Measurements from ENCODE around the gene RABGEF1. TPM values are rescaled to one million over a fixed set of nuclear protein-coding genes. Genes with fewer than 3 reads are reported as not detected.
"Not testable (repeated sequence)": the region's sequence is repeated elsewhere in the genome, so short reads cannot be mapped to it uniquely, and the experiment has no call there.

The RABGEF1 gene
- total RNA-seq = 8.4 TPM

GRCh38 chr7:66740302-66740979 lies at the start of gene RABGEF1:
Gene RABGEF1, plus strand, starts transcription at chr7:66740733. Its CDS starts 31,167 bp downstream, at chr7:66771900.
- ATAC-seq (peak; percentile 95), DNase-seq (ENCODE audit: low spot score) (peak; percentile 99)

GRCh38 chr7:66693331-66693730 lies 47.2 kb upstream of the RABGEF1 start:
- DNase-seq (ENCODE audit: low spot score) (no peak), ATAC-seq (no peak)

DNA sequence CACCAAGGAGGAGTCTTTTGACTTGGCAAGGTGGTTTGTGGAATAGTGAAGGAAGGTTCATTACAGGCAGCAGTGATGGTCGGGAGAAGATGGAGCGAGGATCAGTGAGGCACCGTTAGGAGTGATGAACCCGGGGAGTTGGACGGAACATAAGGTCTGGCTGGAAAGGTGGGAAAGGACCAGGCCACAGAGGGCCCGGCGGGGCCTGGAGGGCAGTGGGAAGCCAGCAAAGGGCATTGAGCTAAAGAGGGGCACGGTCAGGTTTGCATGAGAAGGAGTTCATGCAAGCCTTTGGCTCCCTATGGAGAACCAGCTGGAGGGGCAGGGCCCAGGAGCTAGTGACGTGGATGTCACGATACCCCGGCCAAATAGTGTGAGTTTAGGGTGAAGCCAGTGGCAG lies 46.2 kb upstream of the RABGEF1 start:
- ATAC-seq (no peak), DNase-seq (ENCODE audit: low spot score) (no peak)

- ATAC-seq; DNase-seq (ENCODE audit: low spot score): not testable (repeated sequence)
These were observed 45.1 kb upstream of the RABGEF1 start for GRCh38 chr7:66695417-66695816.

DNA sequence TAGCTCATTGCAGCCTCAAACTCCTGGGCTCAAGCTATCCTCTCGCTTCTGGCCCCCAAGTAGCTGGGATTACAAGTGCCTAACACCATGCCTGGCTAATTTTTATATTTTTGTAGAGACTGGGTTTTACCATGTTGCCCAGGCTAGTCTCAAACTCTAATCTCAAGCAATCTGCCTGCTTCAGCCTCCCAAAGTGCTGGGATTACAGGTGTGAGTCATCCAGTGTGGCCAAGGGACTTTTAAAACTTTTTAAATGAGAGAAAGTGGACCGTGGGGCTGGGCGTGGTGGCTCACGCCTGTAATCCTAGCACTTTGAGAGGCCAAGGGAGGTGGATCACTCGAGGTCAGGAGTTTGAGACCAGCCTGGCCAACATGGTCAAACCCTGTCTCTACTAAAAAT lies 44.4 kb upstream of the RABGEF1 start:
- ATAC-seq; DNase-seq (ENCODE audit: low spot score): not testable (repeated sequence)

GRCh38 chr7:66696774-66697191 lies 43.8 kb upstream of the RABGEF1 start:
- no peak for ATAC-seq
- no peak for DNase-seq (ENCODE audit: low spot score)

DNA sequence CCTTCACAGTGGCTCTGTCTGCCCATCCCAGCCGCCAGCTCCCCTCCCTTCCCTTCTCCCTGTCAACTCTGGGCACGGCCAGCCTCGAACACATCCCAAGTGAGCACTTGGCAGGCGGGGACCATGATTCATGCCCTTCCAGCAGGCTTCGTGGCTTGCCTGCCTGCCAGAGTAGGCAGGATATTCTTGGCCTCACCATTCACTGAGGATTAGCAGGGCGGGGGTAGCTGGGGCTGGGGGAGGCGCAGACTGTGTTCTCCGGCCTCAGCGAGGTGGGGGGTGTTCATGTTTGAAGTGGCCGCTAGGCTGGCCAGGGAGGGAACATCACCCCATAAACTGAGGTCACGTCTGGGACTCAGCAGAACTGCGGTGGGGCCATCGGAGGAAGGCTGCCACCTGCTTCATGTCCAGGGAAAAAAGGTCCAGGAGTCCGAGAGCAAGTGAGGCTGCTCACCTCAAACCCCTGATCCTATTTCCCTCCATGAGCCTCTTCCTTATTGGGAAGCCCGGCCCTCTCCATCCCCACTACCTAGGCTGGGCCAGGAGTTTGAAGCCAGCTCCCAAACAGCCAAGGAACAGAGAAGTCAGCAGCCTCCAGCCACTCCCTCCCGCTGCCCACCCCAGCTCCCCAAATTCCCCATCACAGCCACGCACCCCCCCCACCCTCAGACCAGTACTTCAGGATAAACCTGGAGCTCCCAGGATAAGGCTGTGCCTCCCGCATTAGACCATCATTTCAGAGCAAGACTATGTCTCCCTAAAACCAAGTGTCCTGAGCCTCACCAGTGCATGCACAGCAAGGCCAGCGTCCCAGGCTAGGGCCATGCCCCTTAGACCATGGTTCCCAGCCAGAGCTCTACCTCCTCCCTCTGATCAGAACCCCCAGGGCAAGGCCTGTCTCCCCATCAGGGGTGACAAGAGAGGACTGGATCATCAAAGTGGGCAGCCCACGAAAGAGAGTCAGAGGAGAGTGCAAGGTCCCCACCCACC lies 42.8 kb upstream of the RABGEF1 start:
- DNase-seq (ENCODE audit: low spot score) (no peak), ATAC-seq (no peak)

DNA sequence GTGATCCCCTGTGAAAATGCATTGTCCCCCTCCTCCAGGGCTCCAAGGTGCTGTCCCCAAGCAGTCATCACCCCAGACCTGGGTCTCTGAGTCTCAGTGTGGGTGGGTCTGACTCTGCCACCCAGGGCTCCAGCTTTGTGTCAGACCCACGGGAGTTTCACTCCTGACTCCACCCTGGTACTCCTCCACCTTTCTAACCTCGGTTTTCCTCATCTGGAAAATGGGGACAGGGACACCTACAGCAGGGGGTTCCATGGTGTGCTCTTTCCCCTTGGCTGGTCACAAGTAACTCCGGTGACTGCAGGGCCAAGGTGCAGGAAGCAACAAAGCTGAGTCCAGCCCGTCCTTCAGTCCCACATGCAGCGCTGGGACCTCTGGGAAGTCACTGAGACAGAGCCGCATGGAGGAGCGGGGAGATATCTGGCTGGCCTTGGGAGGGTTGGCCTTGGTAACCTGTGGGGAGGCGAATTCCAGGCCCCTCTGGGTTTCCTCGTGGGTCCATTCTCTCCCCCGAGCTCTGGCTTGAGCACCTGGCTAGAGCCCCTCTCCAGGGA lies 41.8 kb upstream of the RABGEF1 start:
- no peak for ATAC-seq
- no peak for DNase-seq (ENCODE audit: low spot score)

DNA sequence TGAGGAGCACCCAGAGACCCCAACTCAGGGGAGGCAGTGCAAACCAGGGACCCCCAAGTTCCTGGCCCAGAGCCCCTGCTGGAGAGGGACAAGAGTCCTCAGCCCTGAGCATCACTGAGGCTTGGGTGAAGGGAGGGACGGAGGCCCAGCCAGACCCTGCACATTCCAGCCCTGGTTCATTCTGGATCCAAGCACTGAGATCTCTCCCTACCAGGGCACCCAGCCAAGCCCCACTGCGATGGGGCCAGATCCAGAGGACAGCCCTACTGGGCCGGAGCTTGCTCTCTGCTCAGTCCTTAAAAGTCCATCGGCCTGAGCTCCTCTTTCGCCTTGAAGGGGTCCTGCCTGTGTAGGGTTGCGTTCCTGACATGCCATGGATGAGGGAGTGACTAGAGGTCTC lies 40.5 kb upstream of the RABGEF1 start:
- ATAC-seq (peak; percentile 47), DNase-seq (ENCODE audit: low spot score) (no peak)

- DNase-seq (ENCODE audit: low spot score) = no peak
- no peak for ATAC-seq
These were observed 39.9 kb upstream of the RABGEF1 start for GRCh38 chr7:66700633-66701131.

DNA sequence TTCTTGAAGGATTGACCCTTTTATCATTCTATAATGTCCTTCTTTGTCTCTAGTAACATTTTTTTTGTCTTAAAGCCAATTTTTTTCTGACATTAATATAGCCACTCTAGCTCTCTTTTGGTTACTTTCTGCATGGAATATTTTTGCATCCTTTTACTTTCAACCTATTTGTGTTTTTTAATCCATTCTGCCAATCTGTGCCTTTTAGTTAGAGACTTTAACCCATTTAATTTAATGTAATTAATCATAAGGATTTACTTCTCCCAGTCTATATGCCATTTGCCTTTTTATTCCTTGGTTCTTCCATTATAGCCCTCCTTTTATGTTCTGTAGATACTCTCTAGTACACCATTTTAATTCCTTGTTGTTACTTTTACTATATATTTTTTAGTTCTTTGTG lies 32.7 kb upstream of the RABGEF1 start:
- DNase-seq (ENCODE audit: low spot score) (no peak), ATAC-seq (no peak)

DNA sequence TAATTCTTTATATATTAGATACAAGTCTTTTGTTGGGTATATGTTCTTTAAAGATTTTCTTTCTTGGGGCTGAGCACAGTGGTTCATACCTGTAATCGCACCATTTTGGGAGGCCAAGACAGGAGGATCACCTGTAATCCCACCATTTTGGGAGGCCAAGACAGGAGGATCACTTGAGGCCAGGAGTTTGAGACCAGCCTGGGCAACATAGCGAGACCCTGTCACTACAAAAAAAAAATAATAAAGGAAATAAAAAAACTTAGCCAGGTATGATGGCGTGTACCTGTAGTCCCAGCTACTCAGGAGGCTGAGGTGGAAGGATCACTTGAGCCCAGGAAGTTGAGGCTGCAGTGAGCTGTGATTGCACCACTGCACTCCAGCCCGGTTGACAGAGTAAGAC lies 29.8 kb upstream of the RABGEF1 start:
- not testable (repeated sequence) for DNase-seq (ENCODE audit: low spot score); ATAC-seq

- ATAC-seq = no peak
- no peak for DNase-seq (ENCODE audit: low spot score)
These were observed 26.8 kb upstream of the RABGEF1 start for GRCh38 chr7:66713687-66714086.

DNA sequence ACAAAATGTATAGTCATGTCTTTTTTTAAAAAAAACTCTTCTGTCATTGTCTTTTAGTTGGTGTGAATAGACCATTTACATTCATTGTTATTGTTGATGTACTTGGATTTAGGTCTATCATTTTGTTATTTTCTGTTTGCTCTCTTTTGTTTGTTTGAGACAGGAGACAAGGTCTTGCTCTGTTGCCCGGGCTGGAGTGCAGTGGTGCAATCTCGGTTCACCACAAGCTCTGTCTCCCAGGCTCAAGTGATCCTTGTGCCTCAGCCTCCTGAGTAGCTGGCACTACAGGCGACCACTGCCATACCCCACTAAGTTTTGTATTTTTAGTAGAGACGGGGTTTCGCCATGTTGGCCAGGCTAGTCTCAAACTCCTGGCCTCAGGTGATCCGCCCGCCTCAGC lies 23.9 kb upstream of the RABGEF1 start:
- not testable (repeated sequence) for ATAC-seq; DNase-seq (ENCODE audit: low spot score)

GRCh38 chr7:66720561-66720960 lies 20.0 kb upstream of the RABGEF1 start:
- no peak for DNase-seq (ENCODE audit: low spot score)
- ATAC-seq = no peak

DNA sequence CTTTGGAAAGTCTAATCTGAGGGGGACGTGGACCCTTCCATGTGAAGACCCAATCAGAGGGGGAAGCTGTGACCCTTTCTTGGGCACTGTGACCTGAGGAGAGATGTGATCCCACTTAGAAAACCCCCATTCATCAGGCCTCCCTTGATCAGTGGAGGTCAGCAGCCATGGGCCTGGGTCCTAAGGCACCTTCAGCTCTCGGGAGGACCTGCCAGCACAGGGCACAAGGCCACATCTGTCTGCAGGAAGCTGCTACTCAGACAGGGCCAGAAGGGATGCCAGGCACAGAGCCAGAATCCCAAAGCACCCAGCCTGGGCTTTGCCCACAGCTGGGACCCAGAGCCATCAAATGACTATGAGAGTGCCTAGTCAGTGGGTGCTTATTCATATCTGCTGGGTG lies 14.7 kb upstream of the RABGEF1 start:
- no peak for ATAC-seq
- no peak for DNase-seq (ENCODE audit: low spot score)

DNA sequence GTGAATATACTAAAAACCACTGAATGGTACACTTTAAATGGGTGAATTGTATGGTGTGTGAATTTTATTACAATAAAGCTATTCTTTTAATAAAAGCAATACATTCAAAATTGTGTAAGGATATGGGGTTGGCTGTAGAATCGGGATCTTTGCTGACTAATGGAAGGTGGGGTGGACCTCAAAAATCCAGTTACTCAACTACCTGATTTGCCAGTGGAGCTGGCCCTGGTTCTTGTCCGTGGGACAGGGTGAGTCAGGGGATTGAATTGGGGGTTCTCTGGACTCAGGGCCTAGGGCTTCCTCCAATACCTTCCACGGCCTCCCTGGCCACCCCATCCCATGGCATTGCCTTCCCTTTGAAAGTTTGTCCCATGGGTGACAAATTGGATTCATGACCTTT lies 13.5 kb upstream of the RABGEF1 start:
- DNase-seq (ENCODE audit: low spot score) = no peak
- ATAC-seq = no peak

GRCh38 chr7:66728571-66728970 lies 12.0 kb upstream of the RABGEF1 start:
- DNase-seq (ENCODE audit: low spot score) (no peak), ATAC-seq (no peak)

- ATAC-seq = no peak
- no peak for DNase-seq (ENCODE audit: low spot score)
These were observed 11.3 kb upstream of the RABGEF1 start for GRCh38 chr7:66729274-66729673.

DNA sequence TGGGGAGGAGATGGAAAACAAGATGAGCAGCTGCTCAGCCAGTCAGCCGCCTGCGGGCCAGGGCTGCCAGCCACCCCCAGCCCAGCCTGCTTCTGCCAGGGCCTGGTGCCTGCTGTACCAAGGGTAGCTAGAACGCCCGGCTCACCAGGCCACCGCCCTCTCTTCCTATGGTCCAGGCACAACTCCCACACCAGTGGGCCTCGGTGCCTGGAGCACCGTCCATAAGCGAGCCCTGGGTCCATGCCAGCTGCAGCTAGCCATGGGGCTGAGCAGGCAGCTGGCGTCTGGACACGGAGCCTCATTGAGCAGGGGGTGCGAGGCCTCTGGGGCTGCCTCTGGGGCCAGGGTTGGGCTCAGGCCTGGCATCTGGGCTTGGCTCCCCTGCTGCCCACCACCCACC lies 8.5 kb upstream of the RABGEF1 start:
- DNase-seq (ENCODE audit: low spot score) (no peak), ATAC-seq (peak; percentile 36)

GRCh38 chr7:66732439-66732838 lies 8.1 kb upstream of the RABGEF1 start:
- ATAC-seq = peak; percentile 33
- DNase-seq (ENCODE audit: low spot score) = no peak
